HG02943 (cell line): ENCODE data around the gene EFEMP1.

Source experiments
- ATAC-seq: cut with Tn5 transposase; IDR thresholded peaks from one replicate; pipeline ENCODE4 v1.9.1; 2021; ENCODE audit warnings: mild to moderate bottlenecking, low read depth, moderate library complexity; ENCODE audit not compliant: unreplicated experiment

Gene EFEMP1

GRCh38 chr2:55936351-55936750 is 12.8 kb upstream of the EFEMP1 start:
- ATAC-seq = no peak

- ATAC-seq = no peak
These were observed 10.8 kb upstream of the EFEMP1 start for GRCh38 chr2:55934337-55934736.

GRCh38 chr2:55932843-55933242 is 9.3 kb upstream of the EFEMP1 start:
- no peak for ATAC-seq

GRCh38 chr2:55931281-55931680 is 7.7 kb upstream of the EFEMP1 start:
- ATAC-seq = no peak

- ATAC-seq = no peak
These were observed 5.9 kb upstream of the EFEMP1 start for GRCh38 chr2:55929476-55929875.

GRCh38 chr2:55926974-55927373 is 3.4 kb upstream of the EFEMP1 start:
- ATAC-seq = no peak

- ATAC-seq = no peak
These were observed 2.7 kb upstream of the EFEMP1 start for GRCh38 chr2:55926246-55926645.

- ATAC-seq = no peak
These were observed 370 bp upstream of the EFEMP1 start for GRCh38 chr2:55923982-55924321.

GRCh38 chr2:55922291-55922907 is 1.2 kb downstream of the EFEMP1 start:
- ATAC-seq = no peak

- no peak for ATAC-seq
These were observed 4.0 kb downstream of the EFEMP1 start for GRCh38 chr2:55919574-55919973.

- no peak for ATAC-seq
These were observed 4.7 kb downstream of the EFEMP1 start for GRCh38 chr2:55918856-55919255.

- no peak for ATAC-seq
These were observed 5.7 kb downstream of the EFEMP1 start for GRCh38 chr2:55917713-55918390.

- ATAC-seq = no peak
These were observed 6.5 kb downstream of the EFEMP1 start for GRCh38 chr2:55917117-55917516.

GRCh38 chr2:55916473-55917049 is 7.0 kb downstream of the EFEMP1 start:
- no peak for ATAC-seq

GRCh38 chr2:55914786-55915185 is 8.8 kb downstream of the EFEMP1 start:
- no peak for ATAC-seq

GRCh38 chr2:55912926-55913325 is 10.7 kb downstream of the EFEMP1 start:
- ATAC-seq = no peak

- ATAC-seq = no peak
These were observed 13.5 kb downstream of the EFEMP1 start for GRCh38 chr2:55910077-55910476.

GRCh38 chr2:55907686-55908085 is 15.9 kb downstream of the EFEMP1 start:
- no peak for ATAC-seq

- ATAC-seq = no peak
These were observed 16.6 kb downstream of the EFEMP1 start for GRCh38 chr2:55906993-55907392.

- ATAC-seq = no peak
These were observed 19.9 kb downstream of the EFEMP1 start for GRCh38 chr2:55903727-55904126.

- ATAC-seq = no peak
These were observed 20.6 kb downstream of the EFEMP1 start for GRCh38 chr2:55902971-55903370.

GRCh38 chr2:55902429-55902828 is 21.2 kb downstream of the EFEMP1 start:
- ATAC-seq = no peak
